GM19023 (cell line): ENCODE data around the gene ATXN1.
"Not testable (repeated sequence)": the region's sequence is repeated elsewhere in the genome, so short reads cannot be mapped to it uniquely, and the experiment has no call there.

Experiments
- ATAC-seq: cut with Tn5 transposase; IDR thresholded peaks from one replicate; pipeline ENCODE4 v1.9.1; 2021; ENCODE audit warnings: mild to moderate bottlenecking, moderate library complexity; ENCODE audit not compliant: unreplicated experiment

The ATXN1 gene

GRCh38 chr6:16548121-16548520 is 213.1 kb downstream of the ATXN1 start:
- ATAC-seq, result no peak

GRCh38 chr6:16547587-16547986 is 213.7 kb downstream of the ATXN1 start:
- no peak for ATAC-seq

GRCh38 chr6:16546861-16547260 is 214.4 kb downstream of the ATXN1 start:
- ATAC-seq, result no peak

GRCh38 chr6:16545382-16545781 is 215.9 kb downstream of the ATXN1 start:
- no peak for ATAC-seq

GRCh38 chr6:16544521-16544920 is 216.7 kb downstream of the ATXN1 start:
- no peak for ATAC-seq

GRCh38 chr6:16544006-16544405 is 217.3 kb downstream of the ATXN1 start:
- ATAC-seq, result no peak

- ATAC-seq, result no peak
These were observed 217.7 kb downstream of the ATXN1 start for GRCh38 chr6:16543521-16543920.

- no peak for ATAC-seq
These were observed 219.2 kb downstream of the ATXN1 start for GRCh38 chr6:16542070-16542469.

- ATAC-seq, result peak; percentile 75
These were observed 220.2 kb downstream of the ATXN1 start for GRCh38 chr6:16540804-16541752.

- ATAC-seq, result not testable (repeated sequence)
These were observed 220.9 kb downstream of the ATXN1 start for GRCh38 chr6:16540383-16540782.

- ATAC-seq, result no peak
These were observed 222.0 kb downstream of the ATXN1 start for GRCh38 chr6:16539086-16539931.

- no peak for ATAC-seq
These were observed 225.7 kb downstream of the ATXN1 start for GRCh38 chr6:16535564-16535963.

- ATAC-seq, result no peak
These were observed 227.5 kb downstream of the ATXN1 start for GRCh38 chr6:16533721-16534136.

GRCh38 chr6:16533210-16533609 is 228.1 kb downstream of the ATXN1 start:
- ATAC-seq, result no peak

GRCh38 chr6:16527691-16528090 is 233.6 kb downstream of the ATXN1 start:
- no peak for ATAC-seq

- no peak for ATAC-seq
These were observed 236.9 kb downstream of the ATXN1 start for GRCh38 chr6:16524380-16524707.

- ATAC-seq, result no peak
These were observed 237.5 kb downstream of the ATXN1 start for GRCh38 chr6:16523606-16524379.

- ATAC-seq, result no peak
These were observed 238.3 kb downstream of the ATXN1 start for GRCh38 chr6:16522937-16523336.

- ATAC-seq, result no peak
These were observed 239.7 kb downstream of the ATXN1 start for GRCh38 chr6:16521528-16521927.

- ATAC-seq, result no peak
These were observed 241.7 kb downstream of the ATXN1 start for GRCh38 chr6:16519265-16520242.
